Neural progenitor cell (in vitro differentiated cells): ENCODE measurements around the gene EPHB1.

Experiments used
- EZH2phosphoT487 ChIP-seq: fragments of 200-600 bp; sonication (generic); IDR thresholded peaks from 2 replicates; pipeline ENCODE4 v1.6.1; 2017; ENCODE audit warnings: antibody characterized with exemption
- TF ChIP-seq, protein P1 (sequence below): fragments of 200-600 bp; sonication (generic); IDR thresholded peaks from 2 replicates; pipeline ENCODE4 v1.5.1; 2017; ENCODE audit warnings: antibody characterized with exemption, mild to moderate bottlenecking

DNA sequence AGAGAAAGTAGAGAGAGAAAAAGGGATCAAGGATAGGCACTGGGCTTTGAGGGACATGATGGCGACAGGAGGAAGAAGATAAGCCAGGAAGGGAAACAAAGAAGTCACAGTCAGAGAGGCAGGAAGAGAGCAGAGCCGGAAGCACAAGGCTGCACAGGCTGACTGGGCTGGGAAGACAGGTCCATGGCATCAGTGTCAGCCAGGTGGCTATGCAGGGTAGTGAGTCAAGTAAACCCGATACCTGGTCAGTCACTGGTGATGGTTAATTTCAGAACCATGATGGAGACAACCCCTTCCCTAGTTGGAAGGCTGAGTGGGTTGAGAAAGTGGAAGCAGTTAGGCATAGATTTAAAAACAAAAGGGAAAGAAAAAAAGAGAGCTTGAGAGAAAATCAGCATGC, 203.8 kb downstream of the EPHB1 start:
- TF ChIP-seq, protein P1, sequence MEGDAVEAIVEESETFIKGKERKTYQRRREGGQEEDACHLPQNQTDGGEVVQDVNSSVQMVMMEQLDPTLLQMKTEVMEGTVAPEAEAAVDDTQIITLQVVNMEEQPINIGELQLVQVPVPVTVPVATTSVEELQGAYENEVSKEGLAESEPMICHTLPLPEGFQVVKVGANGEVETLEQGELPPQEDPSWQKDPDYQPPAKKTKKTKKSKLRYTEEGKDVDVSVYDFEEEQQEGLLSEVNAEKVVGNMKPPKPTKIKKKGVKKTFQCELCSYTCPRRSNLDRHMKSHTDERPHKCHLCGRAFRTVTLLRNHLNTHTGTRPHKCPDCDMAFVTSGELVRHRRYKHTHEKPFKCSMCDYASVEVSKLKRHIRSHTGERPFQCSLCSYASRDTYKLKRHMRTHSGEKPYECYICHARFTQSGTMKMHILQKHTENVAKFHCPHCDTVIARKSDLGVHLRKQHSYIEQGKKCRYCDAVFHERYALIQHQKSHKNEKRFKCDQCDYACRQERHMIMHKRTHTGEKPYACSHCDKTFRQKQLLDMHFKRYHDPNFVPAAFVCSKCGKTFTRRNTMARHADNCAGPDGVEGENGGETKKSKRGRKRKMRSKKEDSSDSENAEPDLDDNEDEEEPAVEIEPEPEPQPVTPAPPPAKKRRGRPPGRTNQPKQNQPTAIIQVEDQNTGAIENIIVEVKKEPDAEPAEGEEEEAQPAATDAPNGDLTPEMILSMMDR = no peak
- TF ChIP-seq EZH2phosphoT487 = no peak
